ENCODE results near the gene PAK1IP1. TPM values are rescaled to one million over a fixed set of nuclear protein-coding genes. Genes with fewer than 3 reads are reported as not detected.

Gene PAK1IP1
- 22.0 and 26.4 TPM in 2 replicates for total RNA-seq

GRCh38 chr6:10694302-10695085, at the start of gene PAK1IP1, which contains the start of gene C6orf52:
PAK1IP1 (plus strand) TSS chr6:10694972; CDS start chr6:10694986, 14 bp downstream.
C6orf52 (minus strand) TSS chr6:10694616; CDS start chr6:10687550, 7,066 bp downstream.

GRCh38 chr6:10722820-10723566, 28.2 kb downstream of the PAK1IP1 start, which contains the start of gene TMEM14C:
TMEM14C (plus strand) TSS chr6:10723070; CDS start chr6:10724614, 1,544 bp downstream.

GRCh38 chr6:10747251-10747972, 52.6 kb downstream of the PAK1IP1 start, which contains the start of gene TMEM14B:
TMEM14B (plus strand) TSS chr6:10747805; CDS start chr6:10749246, 1,441 bp downstream.

Small RNA genes lying within 50 kb of the gene (small RNA-seq; reads per million reads assigned to genes)
- gene RF00019 (not detected), gene RNA5SP203 (not detected)

Other genes starting within 250 kb of the PAK1IP1 start
- gene GCNT2, start 173.6 kb upstream of the PAK1IP1 start, total RNA-seq: not detected in 2 replicates
- 0.59 and 1.1 TPM in 2 replicates for gene C6orf52, start 356 bp upstream of the PAK1IP1 start, total RNA-seq
- 84.6 and 101 TPM in 2 replicates for gene TMEM14C, start 28.1 kb downstream of the PAK1IP1 start, total RNA-seq
- 61.7 and 68.0 TPM in 2 replicates for gene TMEM14B, start 52.8 kb downstream of the PAK1IP1 start, total RNA-seq
- gene MAK, start 143.6 kb downstream of the PAK1IP1 start, total RNA-seq: not detected in 2 replicates
- not detected in 2 replicates for gene GCM2, start 187.1 kb downstream of the PAK1IP1 start, total RNA-seq
- under 0.01 TPM in 1 of 2 replicates, not detected in the other for gene SYCP2L, start 192.1 kb downstream of the PAK1IP1 start, total RNA-seq